Measurements from ENCODE around the gene BSND.

The BSND gene

DNA sequence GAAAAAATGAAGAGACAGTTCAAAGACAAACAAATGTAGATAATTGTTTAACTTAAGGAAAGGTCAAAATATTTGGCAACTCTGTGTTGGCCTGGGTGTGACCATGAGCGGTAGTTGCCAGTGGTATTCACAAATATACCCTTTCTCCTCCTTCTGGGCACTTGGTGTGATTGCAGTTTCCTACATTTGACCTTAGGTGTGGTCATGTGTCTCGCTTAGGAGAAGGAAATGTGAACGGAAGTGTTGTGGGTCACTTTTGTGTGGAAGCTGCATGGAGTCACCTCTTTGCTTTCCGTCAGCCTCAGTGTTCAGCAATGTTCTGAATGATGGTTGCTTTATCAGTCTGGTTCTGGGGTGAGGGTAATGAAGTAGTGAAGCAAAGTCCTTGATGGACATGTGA lies 37.2 kb downstream of the BSND start:
- Histone ChIP-seq H3K36me3 (ENCODE audit: insufficient read depth, low read length) (no peaks in the 10 kb centered on the region), H3K9me3 (ENCODE audit: control insufficient read depth, insufficient read depth, low read length) (peaks cover 3% of the 10 kb centered on the region), H3K9ac (ENCODE audit: low read depth, low read length) (no peak overlapping the region), H3K4me1 (ENCODE audit: insufficient read depth, low read length) (no peaks in the 10 kb centered on the region)

DNA sequence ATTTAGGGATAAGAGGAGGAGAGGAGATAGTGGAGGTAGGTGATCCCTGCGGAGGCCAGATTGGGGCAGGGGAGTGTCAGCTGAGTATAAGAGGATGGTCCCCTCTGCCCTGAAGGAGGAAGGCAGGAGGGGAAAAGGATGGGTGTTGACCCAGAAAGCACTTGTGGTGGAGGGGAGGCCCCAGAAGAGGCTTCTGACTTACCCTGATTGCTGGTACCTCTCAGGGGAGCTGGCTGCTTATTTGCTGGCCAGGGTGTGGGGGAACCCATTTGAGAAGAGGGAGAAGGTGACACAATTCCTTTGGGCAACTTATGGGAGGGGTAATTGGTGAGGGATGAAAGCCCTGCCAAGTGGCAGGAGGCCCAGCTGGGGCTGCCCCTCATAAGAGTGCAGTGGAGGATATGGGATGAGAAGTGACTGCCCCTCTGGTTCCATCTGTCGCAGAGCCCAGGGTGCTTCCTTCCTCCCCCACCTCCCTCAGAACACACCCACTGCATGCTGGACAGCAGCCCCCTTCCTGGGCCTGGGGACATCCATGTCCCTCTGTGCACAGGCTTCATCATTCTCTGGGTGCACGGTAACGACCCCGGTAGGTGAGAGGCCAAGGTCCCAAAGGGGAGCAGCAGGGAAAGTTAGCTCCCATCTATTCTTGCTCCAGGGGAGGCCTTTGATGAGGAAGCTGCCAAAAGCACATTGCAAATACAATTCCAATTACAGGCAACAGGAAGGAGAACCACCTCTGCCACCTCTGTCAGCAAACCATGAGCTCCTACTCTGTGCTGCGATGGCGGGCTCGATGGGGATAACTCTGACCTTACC lies 39.2 kb downstream of the BSND start:
- H3K36me3 ChIP-seq (ENCODE audit: insufficient read depth, low read length): no peaks in the 10 kb centered on the region
- H3K9ac ChIP-seq (ENCODE audit: low read depth, low read length): no peak overlapping the region
- H3K4me1 ChIP-seq (ENCODE audit: insufficient read depth, low read length): peaks cover 6% of the 10 kb centered on the region; the same call in 1 of the 2 replicates
- H3K9me3 ChIP-seq (ENCODE audit: control insufficient read depth, insufficient read depth, low read length): no peaks in the 10 kb centered on the region

DNA sequence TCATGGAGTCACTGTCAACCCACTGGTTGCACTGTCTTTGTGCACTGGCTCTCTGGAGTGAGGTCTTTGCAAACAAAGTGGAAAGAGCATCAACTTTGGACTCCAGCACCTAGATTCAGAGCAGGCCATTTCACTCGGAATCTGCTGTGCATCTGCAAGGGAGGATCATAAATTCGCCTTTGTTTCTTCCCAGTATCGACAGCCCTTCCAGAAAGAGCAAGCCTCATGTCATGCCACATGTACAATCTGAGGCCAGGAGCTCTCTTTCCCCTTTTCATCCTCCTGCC lies 39.8 kb downstream of the BSND start:
- H3K9ac ChIP-seq (ENCODE audit: low read depth, low read length): no peak overlapping the region
- H3K4me1 ChIP-seq (ENCODE audit: insufficient read depth, low read length): peaks cover 6% of the 10 kb centered on the region; the same call in 1 of the 2 replicates
- H3K9me3 ChIP-seq (ENCODE audit: control insufficient read depth, insufficient read depth, low read length): no peaks in the 10 kb centered on the region
- H3K36me3 ChIP-seq (ENCODE audit: insufficient read depth, low read length): no peaks in the 10 kb centered on the region

GRCh38 chr1:55038974-55039341 lies 40.2 kb downstream of the BSND start:
- Histone ChIP-seq H3K9me3 (ENCODE audit: control insufficient read depth, insufficient read depth, low read length) (no peaks in the 10 kb centered on the region), H3K9ac (ENCODE audit: low read depth, low read length) (peak overlapping the region; percentile 57; the same call in 1 of the 2 replicates), H3K4me1 (ENCODE audit: insufficient read depth, low read length) (peaks cover 6% of the 10 kb centered on the region; the same call in 1 of the 2 replicates), H3K36me3 (ENCODE audit: insufficient read depth, low read length) (no peaks in the 10 kb centered on the region)

GRCh38 chr1:55039342-55040082 lies 40.8 kb downstream of the BSND start, which contains the start of gene PCSK9:
Gene PCSK9 (plus strand): TSS chr1:55039548. CDS start chr1:55039838, 290 bp downstream.
- peaks cover 6% of the 10 kb centered on the region; the same call in 1 of the 2 replicates for H3K4me1 ChIP-seq (ENCODE audit: insufficient read depth, low read length)
- H3K36me3 ChIP-seq (ENCODE audit: insufficient read depth, low read length): no peaks in the 10 kb centered on the region
- peak within 1 kb of the TSS; percentile 57 for H3K9ac ChIP-seq (ENCODE audit: low read depth, low read length)
- no peaks in the 10 kb centered on the region for H3K9me3 ChIP-seq (ENCODE audit: control insufficient read depth, insufficient read depth, low read length)

- no peaks in the 10 kb centered on the region for H3K9me3 ChIP-seq (ENCODE audit: control insufficient read depth, insufficient read depth, low read length)
- H3K4me1 ChIP-seq (ENCODE audit: insufficient read depth, low read length): peaks cover 6% of the 10 kb centered on the region; the same call in 1 of the 2 replicates
- peak overlapping the region; percentile 57; the same call in 1 of the 2 replicates for H3K9ac ChIP-seq (ENCODE audit: low read depth, low read length)
- no peaks in the 10 kb centered on the region for H3K36me3 ChIP-seq (ENCODE audit: insufficient read depth, low read length)
Observed at GRCh38 chr1:55040083-55040932, 41.6 kb downstream of the BSND start.

DNA sequence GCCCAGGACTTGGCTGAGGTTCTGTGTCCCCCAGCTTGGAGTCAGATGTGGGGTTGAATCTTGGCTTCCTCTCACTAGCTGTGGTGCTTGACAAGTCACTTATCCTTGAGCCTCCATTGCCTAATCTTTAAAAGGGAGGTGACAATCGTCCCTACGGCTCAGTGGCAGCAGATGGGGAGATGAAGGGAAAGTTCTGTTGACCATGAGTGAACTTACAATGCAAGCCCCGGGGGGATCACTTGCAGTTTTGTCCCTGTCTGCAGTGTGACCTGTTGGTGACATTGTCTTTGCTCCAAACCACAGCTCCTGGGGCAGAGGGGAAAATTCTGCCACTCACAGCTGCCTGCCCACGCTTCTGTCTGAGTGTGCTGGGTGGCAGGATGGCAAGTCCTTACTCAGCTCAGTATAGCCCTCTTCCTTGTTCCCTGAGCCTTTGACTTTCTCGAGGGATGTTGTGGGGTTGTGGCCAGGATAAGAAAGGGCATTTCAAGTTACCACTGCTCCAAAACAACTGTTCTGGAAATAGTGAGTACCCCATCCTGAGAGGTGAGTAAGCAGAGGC lies 42.3 kb downstream of the BSND start:
- peaks cover 6% of the 10 kb centered on the region; the same call in 1 of the 2 replicates for H3K4me1 ChIP-seq (ENCODE audit: insufficient read depth, low read length)

DNA sequence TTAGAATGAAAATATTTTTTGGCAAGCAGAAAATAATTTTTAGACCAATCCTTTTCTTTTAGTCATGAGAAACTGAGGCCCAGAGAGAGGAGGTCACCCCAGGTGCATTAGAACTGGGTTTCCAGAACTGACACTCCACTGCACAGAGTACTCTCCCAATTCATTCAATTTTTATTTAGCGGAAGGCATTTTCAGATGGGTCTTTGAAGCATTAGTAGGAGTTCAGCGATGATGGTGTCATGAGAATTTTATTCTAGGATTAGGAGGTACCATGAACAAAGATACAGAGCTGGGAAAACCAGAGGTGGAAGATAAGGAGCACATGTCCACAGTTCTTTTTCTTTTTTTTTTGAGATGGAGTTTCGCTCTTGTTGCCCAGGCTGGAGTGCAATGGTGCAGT lies 42.9 kb downstream of the BSND start:
- Histone ChIP-seq H3K36me3 (ENCODE audit: insufficient read depth, low read length) (no peaks in the 10 kb centered on the region), H3K9me3 (ENCODE audit: control insufficient read depth, insufficient read depth, low read length) (no peaks in the 10 kb centered on the region), H3K4me1 (ENCODE audit: insufficient read depth, low read length) (peaks cover 6% of the 10 kb centered on the region; the same call in 1 of the 2 replicates), H3K9ac (ENCODE audit: low read depth, low read length) (no peak overlapping the region)

More for the DNA sequence above, 42.3 kb downstream of the BSND start:
- no peaks in the 10 kb centered on the region for H3K9me3 ChIP-seq (ENCODE audit: control insufficient read depth, insufficient read depth, low read length)
- H3K36me3 ChIP-seq (ENCODE audit: insufficient read depth, low read length): no peaks in the 10 kb centered on the region
- peak overlapping the region; percentile 57 for H3K9ac ChIP-seq (ENCODE audit: low read depth, low read length)

GRCh38 chr1:55043011-55043410 lies 44.3 kb downstream of the BSND start:
- no peaks in the 10 kb centered on the region for H3K9me3 ChIP-seq (ENCODE audit: control insufficient read depth, insufficient read depth, low read length)
- H3K4me1 ChIP-seq (ENCODE audit: insufficient read depth, low read length): peaks cover 6% of the 10 kb centered on the region; the same call in 1 of the 2 replicates
- H3K36me3 ChIP-seq (ENCODE audit: insufficient read depth, low read length): no peaks in the 10 kb centered on the region
- no peak overlapping the region for H3K9ac ChIP-seq (ENCODE audit: low read depth, low read length)

GRCh38 chr1:55043726-55044125 lies 45.0 kb downstream of the BSND start:
- peaks cover 6% of the 10 kb centered on the region; the same call in 1 of the 2 replicates for H3K4me1 ChIP-seq (ENCODE audit: insufficient read depth, low read length)
- H3K9me3 ChIP-seq (ENCODE audit: control insufficient read depth, insufficient read depth, low read length): no peaks in the 10 kb centered on the region
- no peak overlapping the region for H3K9ac ChIP-seq (ENCODE audit: low read depth, low read length)
- no peaks in the 10 kb centered on the region for H3K36me3 ChIP-seq (ENCODE audit: insufficient read depth, low read length)

DNA sequence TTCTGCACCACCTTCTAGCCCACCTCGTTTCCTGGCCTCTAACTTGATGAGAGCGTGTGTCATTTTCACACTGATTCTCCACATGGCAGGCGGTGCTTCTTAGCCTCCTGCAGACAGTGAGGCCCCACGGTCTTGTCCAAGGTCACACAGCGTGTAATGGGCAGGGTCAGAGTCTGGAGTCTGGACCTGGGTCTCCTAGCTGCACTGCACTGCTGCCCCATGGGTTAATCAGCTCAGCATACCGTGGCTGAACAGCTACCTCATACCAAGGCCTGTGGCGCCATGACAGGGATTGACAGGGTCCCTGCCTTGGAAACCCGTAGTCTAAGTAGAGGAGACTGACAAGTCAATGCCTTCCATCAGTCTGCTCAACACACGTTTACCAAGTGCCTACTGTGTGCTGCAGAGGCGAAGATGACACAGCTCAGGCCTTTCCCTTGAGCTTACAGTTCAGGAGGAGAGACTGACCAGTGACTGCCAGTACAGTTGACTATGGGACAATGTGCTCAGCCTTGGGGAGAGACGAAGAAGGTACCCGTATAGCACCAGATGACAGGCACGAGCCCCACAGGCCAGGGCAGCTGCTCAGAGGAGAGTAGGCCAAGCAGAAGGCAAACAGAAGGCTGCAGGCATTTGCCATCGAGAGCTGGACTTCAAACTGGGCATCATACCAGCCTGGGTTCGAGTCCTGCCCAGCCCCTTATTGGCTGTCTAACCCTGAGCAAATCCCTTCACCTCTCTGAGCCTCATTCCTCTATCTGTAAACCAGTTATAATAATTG lies 46.1 kb downstream of the BSND start:
- Histone ChIP-seq H3K9me3 (ENCODE audit: control insufficient read depth, insufficient read depth, low read length) (no peaks in the 10 kb centered on the region), H3K36me3 (ENCODE audit: insufficient read depth, low read length) (no peaks in the 10 kb centered on the region), H3K9ac (ENCODE audit: low read depth, low read length) (no peak overlapping the region), H3K4me1 (ENCODE audit: insufficient read depth, low read length) (peaks cover 6% of the 10 kb centered on the region; the same call in 1 of the 2 replicates)

DNA sequence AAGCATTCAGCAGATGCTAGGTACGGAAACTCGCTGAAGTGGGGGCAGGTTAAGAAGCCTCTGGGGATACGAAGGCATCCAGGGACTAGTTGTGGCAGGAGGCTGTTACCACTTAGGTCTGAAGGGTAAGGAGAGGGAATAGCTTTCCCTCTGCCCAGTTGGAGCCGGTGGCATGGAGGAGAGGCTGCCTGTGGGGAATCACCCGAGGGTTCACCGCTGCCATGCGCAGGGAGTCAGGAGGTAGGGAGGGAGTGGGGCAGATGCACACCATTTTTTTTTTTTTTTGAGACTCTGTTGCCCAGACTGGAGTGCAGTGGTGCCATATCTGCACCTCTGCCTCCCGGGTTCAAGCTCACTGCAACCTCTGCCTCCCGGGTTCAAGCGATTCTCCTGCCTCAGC lies 46.7 kb downstream of the BSND start:
- Histone ChIP-seq H3K4me1 (ENCODE audit: insufficient read depth, low read length) (peaks cover 6% of the 10 kb centered on the region; the same call in 1 of the 2 replicates), H3K36me3 (ENCODE audit: insufficient read depth, low read length) (no peaks in the 10 kb centered on the region), H3K9me3 (ENCODE audit: control insufficient read depth, insufficient read depth, low read length) (no peaks in the 10 kb centered on the region), H3K9ac (ENCODE audit: low read depth, low read length) (no peak overlapping the region)

DNA sequence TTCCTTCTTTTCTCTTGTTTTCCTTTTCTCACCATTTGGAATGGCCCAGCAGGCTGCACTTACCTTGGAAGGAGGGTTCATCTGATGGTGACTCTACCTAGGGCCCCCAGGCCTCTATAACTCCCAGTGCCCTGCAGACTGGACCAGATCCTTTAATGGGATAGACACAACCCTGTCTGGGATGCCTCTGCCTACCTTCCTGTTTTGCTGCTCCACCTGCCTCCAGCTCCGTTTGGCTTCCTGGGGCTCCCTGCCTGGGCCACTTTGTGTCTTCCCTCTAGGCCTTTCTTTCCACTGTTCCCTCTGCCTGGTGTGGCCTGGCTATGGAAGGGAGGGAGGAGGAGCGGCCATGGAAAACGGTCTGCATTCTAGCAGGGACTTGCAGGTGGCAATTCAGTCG lies 48.1 kb downstream of the BSND start:
- Histone ChIP-seq H3K9ac (ENCODE audit: low read depth, low read length) (no peak overlapping the region), H3K36me3 (ENCODE audit: insufficient read depth, low read length) (no peaks in the 10 kb centered on the region), H3K4me1 (ENCODE audit: insufficient read depth, low read length) (peaks cover 6% of the 10 kb centered on the region; the same call in 1 of the 2 replicates), H3K9me3 (ENCODE audit: control insufficient read depth, insufficient read depth, low read length) (no peaks in the 10 kb centered on the region)
